GM12878 (cell line): ENCODE results near the gene ENSA. TPM values are rescaled to one million over a fixed set of nuclear protein-coding genes. Genes with fewer than 3 reads are reported as not detected.
A peak's percentile ranks its signal among the peaks of the same experiment; 100 is the strongest.

Source experiments
- ATF3 ChIP-seq: IDR thresholded peaks from 2 replicates; pipeline ENCODE4 v1.6.1; 2011; ENCODE audit warnings: low read depth, mild to moderate bottlenecking, low read length, moderate library complexity, borderline replicate concordance; ENCODE audit errors: extremely low read depth
- BACH1 ChIP-seq: fragments of 450-650 bp; IDR thresholded peaks from 2 replicates; pipeline ENCODE4 v1.6.1; 2017; ENCODE audit warnings: mild to moderate bottlenecking, borderline replicate concordance
- BMI1 ChIP-seq: fragments of 450-650 bp; IDR thresholded peaks from 2 replicates; pipeline ENCODE4 v1.6.1; 2016; ENCODE audit warnings: mild to moderate bottlenecking, moderate library complexity, borderline replicate concordance
- CBX3 ChIP-seq: fragments of 200-600 bp; sonication (generic); IDR thresholded peaks from 2 replicates; pipeline ENCODE4 v1.6.1; 2016; ENCODE audit warnings: low read depth, borderline replicate concordance
- CHD1 ChIP-seq: IDR thresholded peaks from 2 replicates; pipeline ENCODE4 v1.6.1; 2012; ENCODE audit warnings: low read depth, low read length, improper control_type of control experiment
- CHD2 ChIP-seq: IDR thresholded peaks from 2 replicates; pipeline ENCODE4 v1.6.1; 2011; ENCODE audit warnings: low read depth, low read length, improper control_type of control experiment, borderline replicate concordance
- FOXM1 ChIP-seq: IDR thresholded peaks from 2 replicates; pipeline ENCODE4 v1.6.1; 2012; ENCODE audit warnings: low read depth, mild to moderate bottlenecking, inconsistent platforms, low read length, moderate library complexity
- IRF4 ChIP-seq: IDR thresholded peaks from 2 replicates; pipeline ENCODE4 v1.6.1; 2011; ENCODE audit warnings: low read depth, low read length
- IRF5 ChIP-seq: fragments of 450-650 bp; IDR thresholded peaks from 2 replicates; pipeline ENCODE4 v1.6.1; 2017; ENCODE audit warnings: borderline replicate concordance
- MTA3 ChIP-seq: IDR thresholded peaks from 2 replicates; pipeline ENCODE4 v1.6.1; 2012; ENCODE audit warnings: low read length, inconsistent platforms, borderline replicate concordance
- MYC ChIP-seq: IDR thresholded peaks from 2 replicates; pipeline ENCODE4 v1.6.1; 2011; ENCODE audit warnings: mild to moderate bottlenecking, low read length, moderate library complexity, inconsistent platforms; ENCODE audit not compliant: insufficient read depth, insufficient replicate concordance, insufficient read length, severe bottlenecking
- NFYB ChIP-seq: IDR thresholded peaks from 2 replicates; pipeline ENCODE4 v1.6.1; 2011; ENCODE audit warnings: low read depth, mild to moderate bottlenecking, low read length, improper control_type of control experiment, moderate library complexity; ENCODE audit not compliant: insufficient read depth
- PAX5 ChIP-seq: IDR thresholded peaks from 2 replicates; pipeline ENCODE4 v1.6.1; 2011; ENCODE audit warnings: low read depth, low read length, borderline replicate concordance
- POLR2A ChIP-seq: IDR thresholded peaks from 2 replicates; pipeline ENCODE4 v1.6.1; 2011; ENCODE audit warnings: low read depth, mild to moderate bottlenecking, low read length
- POLR2AphosphoS2 ChIP-seq: IDR thresholded peaks from 2 replicates; pipeline ENCODE4 v1.6.1; 2011; ENCODE audit warnings: low read depth, mild to moderate bottlenecking, low read length, improper control_type of control experiment, moderate library complexity
- RELB ChIP-seq: fragments of 450-650 bp; IDR thresholded peaks from 2 replicates; pipeline ENCODE4 v1.6.1; 2017; ENCODE audit warnings: low read depth, mild to moderate bottlenecking, moderate library complexity
- RUNX3 ChIP-seq: IDR thresholded peaks from 2 replicates; pipeline ENCODE4 v1.6.1; 2012; ENCODE audit warnings: low read length, inconsistent platforms
- SPI1 ChIP-seq: IDR thresholded peaks from 2 replicates; pipeline ENCODE4 v1.6.1; 2011; ENCODE audit warnings: low read depth, mild to moderate bottlenecking, low read length, moderate library complexity, borderline replicate concordance; ENCODE audit not compliant: insufficient read depth
- TARDBP ChIP-seq: IDR thresholded peaks from 2 replicates; pipeline ENCODE4 v1.6.1; 2016; ENCODE audit warnings: borderline replicate concordance
- TBL1XR1 ChIP-seq: IDR thresholded peaks from 2 replicates; pipeline ENCODE4 v1.6.1; 2012; ENCODE audit warnings: low read depth, low read length, improper control_type of control experiment
- ZBED1 ChIP-seq: IDR thresholded peaks from 2 replicates; pipeline ENCODE4 v1.6.1; 2016; ENCODE audit warnings: borderline replicate concordance
- polyA plus RNA-seq, 11 experiments: library from polyadenylated mRNA; depleted of rRNA in 4 of 11; unstranded in 6 of 11; stranded (reverse) in 5 of 11; fragments of >200 nt; fragmentation: Nextera tagmentation in 4 of 11; fragmentation: Illumina TruSeq in 1 of 11; extraction: Ambion mirVana in 4 of 11; extraction: Trizol in 1 of 11; gene quantifications; 1 replicate in 1 of 11; 2 replicates in 10 of 11; pipeline versions ENCODE4 v1.2.1 to v1.2.3, GENCODE V29; 2011 to 2016; ENCODE audit warnings: inconsistent platforms in 2 of 11, missing spikeins in 2 of 11, low read depth in 1 of 11
- total RNA-seq, 4 experiments: library from RNA; depleted of rRNA in 3 of 4; stranded (reverse); fragments of >200 nt in 3 of 4; fragmentation: Illumina TruSeq in 1 of 4; extraction: Trizol in 1 of 4; gene quantifications; 2 replicates each; pipeline versions ENCODE4 v1.2.1 to v1.2.3, GENCODE V29; 2013 to 2021

ENSA gene
- total and polyA plus RNA-seq, 10 of the 15 experiments (the other 5 are each of a cell fraction or from before 2014, with no cell fraction given) = 56.1 to 605 (median 143) TPM

- TF ChIP-seq NFYB (no peak), SPI1 (peak; percentile 87), PAX5 (no peak), POLR2AphosphoS2 (peak; percentile 4; the same call in 1 of the 2 replicates), TARDBP (no peak), CHD1 (no peak), CHD2 (peak; percentile 9; the same call in 1 of the 2 replicates), ATF3 (no peak), BACH1 (peak; percentile 23; the same call in 1 of the 2 replicates), TBL1XR1 (0 out of 2 replicates have a peak, but pooled peaks have one; percentile 8), BMI1 (no peak), FOXM1 (0 out of 2 replicates have a peak, but pooled peaks have one; percentile 24), POLR2A (peak; percentile 67), CBX3 (no peak), ZBED1 (0 out of 2 replicates have a peak, but pooled peaks have one; percentile 17), IRF4 (0 out of 2 replicates have a peak, but pooled peaks have one; percentile 31), IRF5 (no peak), RUNX3 (peak; percentile 3; the same call in 1 of the 2 replicates), RELB (no peak), MTA3 (0 out of 2 replicates have a peak, but pooled peaks have one; percentile 30), MYC (no peak)
Observed at GRCh38 chr1:150572918-150573647, 56.3 kb downstream of the ENSA start (continued).
